Neuronal stem cell (in vitro differentiated cells): ENCODE data around the gene NAB1.
"Not testable (repeated sequence)": the region's sequence is repeated elsewhere in the genome, so short reads cannot be mapped to it uniquely, and the experiment has no call there.

ENCODE experiments used
- DNase-seq: peaks from one replicate; pipeline ENCODE4 v3.0.0-alpha.2; 2013; ENCODE audit warnings: low spot score
- H2AFZ ChIP-seq: one replicate; pipeline ENCODE4 v1.6.1; 2013; ENCODE audit warnings: mild to moderate bottlenecking, low read length, inconsistent platforms
- H2AK5ac ChIP-seq: 2 replicates; pipeline ENCODE4 v1.6.1; 2013; ENCODE audit warnings: low read depth, mild to moderate bottlenecking, inconsistent platforms, low read length, moderate library complexity, mixed read lengths
- H2BK120ac ChIP-seq: 2 replicates; pipeline ENCODE4 v1.6.1; 2013; ENCODE audit warnings: low read depth, mild to moderate bottlenecking, inconsistent platforms, low read length, moderate library complexity, mixed read lengths
- H2BK12ac ChIP-seq: one replicate; pipeline ENCODE4 v1.6.1; 2013; ENCODE audit warnings: low read length, inconsistent platforms
- H2BK15ac ChIP-seq: 2 replicates; pipeline ENCODE4 v1.6.1; 2013; ENCODE audit warnings: mild to moderate bottlenecking, low read length, inconsistent platforms, mixed read lengths
- H2BK5ac ChIP-seq: one replicate; pipeline ENCODE4 v1.6.1; 2013; ENCODE audit warnings: inconsistent platforms, mild to moderate bottlenecking, low read length, moderate library complexity
- H3K14ac ChIP-seq: one replicate; pipeline ENCODE4 v1.6.1; 2013; ENCODE audit warnings: low read length, inconsistent platforms
- H3K18ac ChIP-seq: 2 replicates; pipeline ENCODE4 v1.6.1; 2013; ENCODE audit warnings: low read length, inconsistent platforms
- H3K23ac ChIP-seq: 2 replicates; pipeline ENCODE4 v1.6.1; 2013; ENCODE audit warnings: low read depth, mild to moderate bottlenecking, mixed read lengths, low read length, inconsistent platforms; ENCODE audit not compliant: poor library complexity
- H3K27ac ChIP-seq: replicated peaks from 3 replicates; pipeline ENCODE4 v1.5.1; 2013; ENCODE audit warnings: low read length, inconsistent platforms
- H3K27me3 ChIP-seq, 3 experiments: 2 replicates each; pipeline ENCODE4 v1.6.1; 2013; ENCODE audit warnings: low read length in 3 of 3, mild to moderate bottlenecking in 2 of 3, inconsistent platforms in 1 of 3, low read depth in 1 of 3, mixed read lengths in 1 of 3, moderate library complexity in 1 of 3; ENCODE audit not compliant: control insufficient read depth in 3 of 3, insufficient read depth in 3 of 3
- H3K36me3 ChIP-seq, 2 donors: replicated peaks in 1 of 2; 2 replicates each; pipeline ENCODE4 v1.6.1; 2013; ENCODE audit warnings: low read length in 2 of 2; ENCODE audit not compliant: control insufficient read depth in 2 of 2, insufficient read depth in 2 of 2
- H3K4ac ChIP-seq: 2 replicates; pipeline ENCODE4 v1.6.1; 2013; ENCODE audit warnings: inconsistent platforms, mild to moderate bottlenecking, low read length, moderate library complexity
- H3K4me1 ChIP-seq, 2 donors: 1 replicate in 1 of 2; 2 replicates in 1 of 2; pipeline ENCODE4 v1.6.1; 2013; ENCODE audit warnings: low read length in 2 of 2, low read depth in 1 of 2; ENCODE audit not compliant: control insufficient read depth in 2 of 2, insufficient read depth in 1 of 2
- H3K4me2 ChIP-seq: one replicate; pipeline ENCODE4 v1.6.1; 2013; ENCODE audit warnings: mild to moderate bottlenecking, low read length, inconsistent platforms; ENCODE audit not compliant: insufficient read depth, poor library complexity, severe bottlenecking
- H3K4me3 ChIP-seq, 2 donors: 2 replicates each; pipeline ENCODE4 v1.5.1; 2013; ENCODE audit warnings: low read length in 2 of 2, mild to moderate bottlenecking in 2 of 2, inconsistent platforms in 1 of 2, moderate library complexity in 1 of 2
- H3K79me1 ChIP-seq: one replicate; pipeline ENCODE4 v1.6.1; 2013; ENCODE audit warnings: low read depth, mild to moderate bottlenecking, inconsistent platforms, low read length, moderate library complexity
- H3K9ac ChIP-seq: one replicate; pipeline ENCODE4 v1.6.1; 2013; ENCODE audit warnings: mild to moderate bottlenecking, low read depth, low read length, inconsistent platforms; ENCODE audit not compliant: poor library complexity
- H3K9me3 ChIP-seq, 2 donors: replicated peaks in 1 of 2; 2 replicates each; pipeline versions ENCODE3 to v1.6.1; 2013; ENCODE audit warnings: low read length in 2 of 2, mild to moderate bottlenecking in 2 of 2, inconsistent platforms in 1 of 2, low read depth in 1 of 2, mixed read lengths in 1 of 2, moderate library complexity in 1 of 2; ENCODE audit not compliant: control insufficient read depth in 2 of 2, insufficient read depth in 1 of 2
- H4K8ac ChIP-seq: one replicate; pipeline ENCODE4 v1.6.1; 2013; ENCODE audit warnings: low read depth, mild to moderate bottlenecking, inconsistent platforms, low read length, moderate library complexity
- H4K91ac ChIP-seq: one replicate; pipeline ENCODE4 v1.6.1; 2013; ENCODE audit warnings: low read length, low read depth, mild to moderate bottlenecking, inconsistent platforms; ENCODE audit not compliant: poor library complexity
- WGBS, 2 donors: extraction: QIAGEN DNeasy Blood & Tissue Kit; methylation state at CpG; one replicate each; pipeline ENCODE4 v1.1.7; 2013; ENCODE audit warnings: missing lambda C conversion rate in 2 of 2, mixed read lengths in 1 of 2; ENCODE audit not compliant: insufficient read length in 2 of 2, insufficient replicate concordance in 1 of 2; ENCODE audit errors: extremely low coverage in 2 of 2; 5-methylcytosine and 5-hydroxymethylcytosine counted together

NAB1 gene

GRCh38 chr2:190701586-190701985, 52.7 kb downstream of the NAB1 start:
- H3K27me3 ChIP-seq, result no peaks in the 10 kb centered on the region
- WGBS, 2 donors, result no CpG with 5 or more reads among the region's 7 CpGs

GRCh38 chr2:190705280-190705679, 56.4 kb downstream of the NAB1 start:
- H3K4me1 ChIP-seq, result peaks cover 0 to 4% of the 10 kb centered on the region in 2 donors
- WGBS, 2 donors, result no CpG with 5 or more reads among the region's 6 CpGs
- no peak overlapping the region for H3K4me3 ChIP-seq
- no peak overlapping the region for H2BK12ac ChIP-seq
- H3K18ac ChIP-seq, result no peak overlapping the region
- H3K36me3 ChIP-seq, result no peaks in the 10 kb centered on the region
- no peaks in the 10 kb centered on the region for H3K79me1 ChIP-seq
- no peak for DNase-seq
- peaks cover 0 to 2% of the 10 kb centered on the region in 2 donors for H3K9me3 ChIP-seq
- no peak overlapping the region for H4K91ac ChIP-seq
- H3K14ac ChIP-seq, result no peak overlapping the region
- H2AK5ac ChIP-seq, result peak overlapping the region; percentile 54
- H3K23ac ChIP-seq, result no peak overlapping the region
- H2AFZ ChIP-seq, result no peak overlapping the region
- H3K4me2 ChIP-seq, result no peak overlapping the region
- H3K27me3 ChIP-seq, result no peaks in the 10 kb centered on the region
- H2BK5ac ChIP-seq, result no peak overlapping the region
- no peak overlapping the region for H2BK15ac ChIP-seq
- H3K9ac ChIP-seq, result no peak overlapping the region
- H3K27ac ChIP-seq, result no peak overlapping the region
- H3K4ac ChIP-seq, result no peak overlapping the region
- no peak overlapping the region for H2BK120ac ChIP-seq
- no peak overlapping the region for H4K8ac ChIP-seq

More at GRCh38 chr2:190701586-190701985, 52.7 kb downstream of the NAB1 start:
- Histone ChIP-seq H4K8ac (no peak overlapping the region), H3K79me1 (no peaks in the 10 kb centered on the region), H3K9ac (no peak overlapping the region), H2AFZ (no peak overlapping the region), H3K9me3 (peaks cover 0 to 2% of the 10 kb centered on the region in 2 donors), H3K23ac (no peak overlapping the region), H2BK5ac (no peak overlapping the region), H4K91ac (no peak overlapping the region), H3K4ac (no peak overlapping the region), H2BK12ac (no peak overlapping the region), H3K27ac (no peak overlapping the region), H3K14ac (no peak overlapping the region), H3K18ac (no peak overlapping the region), H3K4me3 (no peak overlapping the region), H2AK5ac (no peak overlapping the region), H2BK15ac (no peak overlapping the region), H3K4me1 (peaks cover 8 to 11% of the 10 kb centered on the region in 2 donors), H3K4me2 (no peak overlapping the region), H2BK120ac (no peak overlapping the region), H3K36me3 (no peaks in the 10 kb centered on the region)
- DNase-seq, result no peak

GRCh38 chr2:190707726-190708125, 58.8 kb downstream of the NAB1 start:
- no peak overlapping the region for H2AFZ ChIP-seq
- H3K4me1 ChIP-seq, result peaks cover 0 to 4% of the 10 kb centered on the region in 2 donors
- no peak overlapping the region for H3K4me3 ChIP-seq
- H3K79me1 ChIP-seq, result no peaks in the 10 kb centered on the region
- H2BK120ac ChIP-seq, result no peak overlapping the region
- H3K18ac ChIP-seq, result no peak overlapping the region
- H3K4me2 ChIP-seq, result no peak overlapping the region
- peaks cover 0 to 2% of the 10 kb centered on the region in 2 donors for H3K9me3 ChIP-seq
- no peak for DNase-seq
- no peak overlapping the region for H3K14ac ChIP-seq
- no peak overlapping the region for H4K91ac ChIP-seq
- H2BK15ac ChIP-seq, result no peak overlapping the region
- H2BK5ac ChIP-seq, result no peak overlapping the region
- H3K4ac ChIP-seq, result no peak overlapping the region
- no CpG with 5 or more reads among the region's 2 CpGs for WGBS, 2 donors
- H4K8ac ChIP-seq, result no peak overlapping the region
- H3K23ac ChIP-seq, result no peak overlapping the region
- no peak overlapping the region for H2AK5ac ChIP-seq
- no peak overlapping the region for H2BK12ac ChIP-seq
- no peak overlapping the region for H3K9ac ChIP-seq
- no peak overlapping the region for H3K27ac ChIP-seq
- no peaks in the 10 kb centered on the region for H3K36me3 ChIP-seq
- H3K27me3 ChIP-seq, result no peaks in the 10 kb centered on the region

- not testable (repeated sequence) for H2BK12ac ChIP-seq, H3K4me1 ChIP-seq, H3K27me3 ChIP-seq, H3K27ac ChIP-seq, H3K14ac ChIP-seq, H3K4ac ChIP-seq, H2AK5ac ChIP-seq, H3K79me1 ChIP-seq, H3K4me3 ChIP-seq, H2BK5ac ChIP-seq, H3K18ac ChIP-seq, H3K9ac ChIP-seq, H2BK15ac ChIP-seq, DNase-seq, H3K9me3 ChIP-seq, H3K23ac ChIP-seq, H3K4me2 ChIP-seq, H4K91ac ChIP-seq, H2BK120ac ChIP-seq, H4K8ac ChIP-seq, H2AFZ ChIP-seq, H3K36me3 ChIP-seq
These were observed 59.8 kb downstream of the NAB1 start for GRCh38 chr2:190708650-190709049.
